UCSD-AML1 (cell line): Measurements from ENCODE around the gene NCOA4.
"Not testable (repeated sequence)": the region's sequence is repeated elsewhere in the genome, so short reads cannot be mapped to it uniquely, and the experiment has no call there.

Experiments used
- DNase-seq: peaks from one replicate; lab custom pipeline; 2025; ENCODE audit not compliant: unreplicated experiment; lab: John Stamatoyannopoulos, UW

Gene NCOA4

GRCh38 chr10:45985590-45985989 lies 44.8 kb downstream of the NCOA4 start:
- not testable (repeated sequence) for DNase-seq

GRCh38 chr10:45984473-45984872 lies 46.0 kb downstream of the NCOA4 start:
- not testable (repeated sequence) for DNase-seq

- peak; percentile 21 for DNase-seq
Observed at GRCh38 chr10:45983538-45984186, 46.8 kb downstream of the NCOA4 start.

- DNase-seq = not testable (repeated sequence)
Observed at GRCh38 chr10:45981367-45981766, 49.1 kb downstream of the NCOA4 start.

DNA sequence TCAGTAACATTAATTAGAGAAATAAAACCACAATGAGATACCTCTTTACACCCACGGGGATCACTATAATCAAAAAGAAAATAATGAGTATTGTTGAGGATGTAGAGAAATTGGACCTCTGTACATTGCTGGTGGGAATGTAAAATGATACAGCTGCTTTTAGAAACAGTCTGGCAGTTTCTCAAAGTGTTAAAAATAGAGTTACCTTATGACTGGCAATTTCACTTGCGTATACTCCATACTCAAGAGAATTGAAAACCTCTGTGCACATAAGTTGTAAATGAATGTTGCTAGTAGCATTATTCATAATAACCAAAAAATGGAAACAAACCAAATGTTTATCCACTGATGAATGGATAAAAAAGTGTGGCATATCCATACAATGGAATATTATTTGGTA lies 51.9 kb downstream of the NCOA4 start:
- not testable (repeated sequence) for DNase-seq

DNA sequence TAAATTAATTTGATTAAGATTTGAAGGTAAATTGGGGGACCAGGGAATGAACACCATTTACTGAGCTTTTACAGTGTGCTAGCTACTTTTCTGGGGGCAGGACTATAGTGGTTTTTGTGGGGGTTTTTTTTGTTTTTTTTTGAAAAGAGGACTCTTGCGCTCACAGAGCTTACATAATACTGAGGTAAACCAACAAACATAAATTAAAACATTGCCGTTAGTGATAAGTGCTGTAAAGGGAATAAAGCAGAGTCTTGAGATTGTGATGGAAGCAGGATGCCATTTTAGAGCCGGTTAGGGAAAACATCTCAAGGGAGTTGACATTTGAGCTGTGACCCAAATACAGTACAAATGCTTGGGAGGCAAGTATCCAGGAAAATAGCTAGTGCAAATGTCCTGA lies 56.4 kb downstream of the NCOA4 start:
- not testable (repeated sequence) for DNase-seq

GRCh38 chr10:45972813-45973169 lies 57.6 kb downstream of the NCOA4 start:
- not testable (repeated sequence) for DNase-seq

DNA sequence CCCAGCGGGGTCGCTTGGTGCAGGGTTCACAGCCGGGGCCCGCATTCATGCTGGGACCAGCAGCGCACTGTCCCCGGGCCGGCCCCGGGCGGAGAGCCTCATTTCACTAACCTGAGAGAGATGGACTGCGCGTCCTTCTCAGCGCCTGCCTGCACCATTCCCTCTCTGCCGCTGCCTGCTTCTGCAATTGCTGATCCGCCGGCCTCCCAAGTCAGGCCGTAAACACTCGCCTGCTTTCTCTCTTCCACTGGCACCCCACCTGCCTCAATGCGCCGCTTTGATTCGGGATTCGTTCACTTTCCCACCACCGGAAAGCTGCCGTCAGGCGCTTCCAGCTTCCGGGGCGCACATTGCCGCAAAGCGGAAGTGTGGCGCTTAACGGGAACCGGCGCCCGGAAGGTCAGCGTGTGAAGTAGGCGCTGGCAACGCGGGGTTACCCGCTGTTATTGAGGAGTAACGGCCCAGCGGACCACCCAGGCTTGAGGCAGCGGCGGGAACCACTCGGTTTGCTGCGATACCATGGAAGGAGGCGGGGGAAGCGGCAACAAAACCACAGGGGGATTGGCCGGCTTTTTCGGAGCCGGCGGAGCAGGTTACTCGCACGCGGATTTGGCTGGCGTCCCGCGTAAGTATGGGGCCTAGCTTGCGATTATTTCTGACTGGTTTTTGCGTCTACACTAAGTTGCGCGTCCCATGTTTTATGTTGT lies 58.2 kb downstream of the NCOA4 start, which contains the start of gene TIMM23:
Gene TIMM23 (plus strand): TSS at position 384 of the 707 bp plus-strand sequence. CDS start 136 bp downstream, at position 520.
- DNase-seq = peak; percentile 86

DNA sequence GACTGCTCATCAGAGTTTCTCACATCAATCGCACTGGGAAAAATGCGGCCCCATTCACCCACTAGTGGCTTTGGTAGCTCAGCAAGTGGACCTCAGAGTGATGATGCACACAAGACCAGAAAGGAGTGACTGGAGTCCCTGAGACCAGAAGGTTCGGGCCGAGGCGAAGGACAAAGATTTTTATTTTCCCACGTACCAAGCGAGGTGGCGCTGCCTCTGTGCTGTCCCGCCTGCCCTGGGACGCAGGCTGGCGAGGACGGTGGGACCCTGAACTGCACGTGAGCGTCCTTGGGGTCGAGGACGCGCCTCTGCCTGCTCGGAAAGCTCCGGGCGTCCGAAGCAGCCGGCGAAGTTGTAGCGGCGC lies 58.7 kb downstream of the NCOA4 start:
- DNase-seq = peak; percentile 14

GRCh38 chr10:45971019-45971418 lies 59.4 kb downstream of the NCOA4 start:
- DNase-seq = not testable (repeated sequence)

GRCh38 chr10:45962686-45963452 lies 67.6 kb downstream of the NCOA4 start:
- DNase-seq = not testable (repeated sequence)

DNA sequence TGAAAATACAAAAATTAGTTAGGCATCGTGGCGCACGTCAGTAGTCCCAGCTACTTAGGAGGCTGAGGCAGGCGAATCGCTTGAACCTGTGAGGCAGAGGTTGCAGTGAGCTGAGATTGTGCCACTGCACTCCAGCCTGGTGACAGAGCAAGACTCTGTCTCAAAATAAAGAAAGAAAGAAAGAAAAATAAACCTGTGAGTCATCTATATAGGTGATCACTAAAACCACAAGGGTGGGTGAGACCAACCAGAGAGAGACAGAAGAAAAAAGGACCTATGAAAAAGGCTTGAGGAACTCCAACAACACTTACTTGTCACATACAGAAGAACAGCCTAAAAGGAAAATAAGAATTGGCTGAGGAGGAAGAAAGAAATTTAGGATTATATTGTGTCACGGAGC lies 72.5 kb downstream of the NCOA4 start:
- not testable (repeated sequence) for DNase-seq

DNA sequence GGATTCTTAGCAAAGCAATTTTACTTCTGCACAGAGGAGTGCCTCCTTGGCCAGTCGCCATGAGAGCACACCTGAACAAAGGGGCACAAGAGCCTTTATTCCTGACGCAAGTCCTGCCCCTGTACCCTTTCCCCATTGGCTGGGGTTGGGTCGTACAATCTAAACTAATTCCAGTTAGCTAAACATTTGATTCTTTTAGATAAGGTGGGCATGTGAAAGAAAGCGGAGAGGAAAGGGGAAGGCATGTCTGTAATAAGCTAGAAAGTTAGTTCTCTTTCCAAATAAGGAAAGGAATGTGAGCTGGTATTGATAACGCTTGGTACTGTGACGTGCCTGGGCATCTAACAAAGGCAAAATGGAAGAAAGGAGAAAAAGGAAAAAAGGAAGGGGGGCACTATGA lies 73.8 kb downstream of the NCOA4 start:
- not testable (repeated sequence) for DNase-seq
